Colonic mucosa (tissue), 4 donors: ENCODE measurements around the gene GGA2. TPM values are rescaled to one million over a fixed set of nuclear protein-coding genes. Genes with fewer than 3 reads are reported as not detected.

Experiments
- DNase-seq: peaks from one replicate; pipeline ENCODE4 v3.0.0-alpha.2; 2020
- H3K27ac ChIP-seq: fragments of 200-600 bp; one replicate; pipeline ENCODE4 v1.8.0; 2021
- H3K27me3 ChIP-seq: fragments of 200-600 bp; one replicate; pipeline ENCODE4 v1.8.0; 2021
- H3K36me3 ChIP-seq: fragments of 200-600 bp; one replicate; pipeline ENCODE4 v1.8.0; 2021
- H3K4me1 ChIP-seq: fragments of 200-600 bp; one replicate; pipeline ENCODE4 v1.8.0; 2021; ENCODE audit warnings: mild to moderate bottlenecking
- H3K4me3 ChIP-seq: fragments of 200-600 bp; one replicate; pipeline ENCODE4 v1.8.0; 2021
- H3K9ac ChIP-seq, 2 donors: one replicate each; pipeline ENCODE4 v1.7.0; 2013; ENCODE audit warnings: control low read depth in 2 of 2, low read depth in 2 of 2, low read length in 2 of 2
- H3K9me3 ChIP-seq: fragments of 200-600 bp; one replicate; pipeline ENCODE4 v1.8.0; 2021
- CTCF ChIP-seq: fragments of 200-600 bp; IDR thresholded peaks from one replicate; pipeline ENCODE4 v1.8.0; 2022; ENCODE audit warnings: antibody characterized with exemption, mild to moderate bottlenecking
- intact Hi-C: fragments of 100-400 bp; cut with DNase I; formaldehyde crosslinking; loops from one replicate; pipeline ENCODE4 v1.14.1; 2022
- total RNA-seq, 2 donors: library from RNA; stranded (reverse); fragmentation: NEBNext Ultra II Directional in 1 of 2; extraction: Animal tissue kit (Norgen Biotek cat#: 25700) in 1 of 2; gene quantifications; one replicate each; pipeline ENCODE4 v1.2.1, GENCODE V29; 2021
- donor health status: healthy.
- donor health status: DM: no; HTN: no; CAD: no.
- donor health status: DM: no; HTN: no; CAD: no.

The GGA2 gene
- total RNA-seq, 2 donors from 2014 or later: 45.3 to 48.0 TPM

GRCh38 chr16:23505180-23505665 is 5.1 kb downstream of the GGA2 start:
- H3K4me3 ChIP-seq: no peak overlapping the region
- H3K4me1 ChIP-seq: peaks cover 6% of the 10 kb centered on the region

GRCh38 chr16:23504453-23505179 is 5.7 kb downstream of the GGA2 start:
- peaks cover 10% of the 10 kb centered on the region for H3K4me1 ChIP-seq
- H3K36me3 ChIP-seq: no peaks in the 10 kb centered on the region
- no peak overlapping the region for H3K27ac ChIP-seq
- no peak for TF ChIP-seq CTCF
- no peaks in the 10 kb centered on the region for H3K27me3 ChIP-seq
- H3K9me3 ChIP-seq: no peaks in the 10 kb centered on the region
- DNase-seq: peak; percentile 33
- H3K9ac ChIP-seq: peak overlapping the region in 1 of 2 donors; percentile 15
- intact Hi-C loops: no loop called here
- H3K4me3 ChIP-seq: no peak overlapping the region

More at GRCh38 chr16:23505180-23505665, 5.1 kb downstream of the GGA2 start:
- Histone ChIP-seq H3K9ac (no peak overlapping the region), H3K27me3 (no peaks in the 10 kb centered on the region), H3K27ac (no peak overlapping the region), H3K36me3 (no peaks in the 10 kb centered on the region), H3K9me3 (no peaks in the 10 kb centered on the region)
- TF ChIP-seq CTCF: no peak
- no peak for DNase-seq
- intact Hi-C loops: no loop called here

- H3K9ac ChIP-seq: peak overlapping the region in 1 of 2 donors; percentile 15
- intact Hi-C loops: no loop called here
- no peak overlapping the region for H3K27ac ChIP-seq
- TF ChIP-seq CTCF: no peak
- no peaks in the 10 kb centered on the region for H3K9me3 ChIP-seq
- H3K36me3 ChIP-seq: no peaks in the 10 kb centered on the region
- H3K4me1 ChIP-seq: peaks cover 10% of the 10 kb centered on the region
- H3K4me3 ChIP-seq: no peak overlapping the region
- no peaks in the 10 kb centered on the region for H3K27me3 ChIP-seq
- DNase-seq: no peak
These were observed 6.2 kb downstream of the GGA2 start for GRCh38 chr16:23504076-23504452.

- intact Hi-C loops: no loop called here
- no peak overlapping the region for H3K27ac ChIP-seq
- no peaks in the 10 kb centered on the region for H3K36me3 ChIP-seq
- H3K9me3 ChIP-seq: no peaks in the 10 kb centered on the region
- no peaks in the 10 kb centered on the region for H3K27me3 ChIP-seq
- TF ChIP-seq CTCF: no peak
- H3K4me3 ChIP-seq: no peak overlapping the region
- DNase-seq: no peak
- H3K9ac ChIP-seq: no peak overlapping the region
- H3K4me1 ChIP-seq: peaks cover 10% of the 10 kb centered on the region
These were observed 7.8 kb downstream of the GGA2 start for GRCh38 chr16:23502466-23502865.

GRCh38 chr16:23501291-23501690 is 9.0 kb downstream of the GGA2 start:
- no peak overlapping the region for H3K27ac ChIP-seq
- no peak for DNase-seq

More at GRCh38 chr16:23501291-23501690, 9.0 kb downstream of the GGA2 start:
- intact Hi-C loops: no loop called here
- Histone ChIP-seq H3K4me1 (peaks cover 10% of the 10 kb centered on the region), H3K9ac (no peak overlapping the region), H3K4me3 (no peak overlapping the region), H3K36me3 (no peaks in the 10 kb centered on the region), H3K9me3 (no peaks in the 10 kb centered on the region), H3K27me3 (no peaks in the 10 kb centered on the region)
- TF ChIP-seq CTCF: no peak
